Myometrial cell (primary cell): ENCODE measurements around the gene ZNF717. TPM values are rescaled to one million over a fixed set of nuclear protein-coding genes. Genes with fewer than 3 reads are reported as not detected.

Experiments used
- total RNA-seq: library from RNA; depleted of rRNA; stranded (reverse); fragments of >200 nt; gene quantifications from 2 replicates; pipeline ENCODE4 v1.2.3, GENCODE V29; 2015

ZNF717 gene
- 3.2 and 4.9 TPM in 2 replicates for total RNA-seq

DNA sequence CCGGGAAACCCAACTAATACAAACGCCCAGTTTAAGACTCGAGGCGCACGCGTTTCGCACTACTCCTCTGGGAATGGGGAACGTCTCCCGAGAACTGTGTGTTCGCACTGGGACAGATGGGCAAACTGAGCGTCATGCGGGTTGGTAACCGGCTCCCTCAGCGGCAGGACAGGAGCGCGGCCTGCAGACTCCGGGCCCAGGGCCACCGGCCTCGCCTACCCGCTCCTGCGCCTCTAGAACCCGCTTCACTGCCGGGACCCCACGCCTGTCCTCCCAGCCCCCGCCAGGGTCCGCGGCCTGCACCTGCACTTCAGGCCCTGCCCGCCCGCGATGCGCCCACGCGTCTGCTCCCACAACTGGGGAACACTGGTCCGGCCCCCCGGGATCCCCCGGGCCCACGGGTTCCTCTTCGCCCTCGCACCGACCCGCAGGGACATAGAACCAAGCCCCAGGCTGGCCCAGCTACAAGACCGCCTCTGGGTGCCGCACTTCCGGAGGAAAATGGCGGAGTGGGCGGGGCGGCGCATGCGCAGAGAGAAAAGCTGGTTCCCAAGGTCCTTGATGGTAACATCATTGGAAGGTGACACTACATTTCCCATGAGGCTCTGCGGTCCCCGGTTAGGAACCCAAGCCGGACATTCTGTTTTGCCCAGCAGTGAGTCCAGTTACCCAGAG, at the start of gene ZNF717:
Gene ZNF717 (minus strand): TSS at position 469 of the 675 bp plus-strand sequence. CDS start 2,187 bp downstream, outside the sequence.

Other genes starting within 250 kb of the ZNF717 start
- gene FRG2C, start 121.2 kb downstream of the ZNF717 start, total RNA-seq, result under 0.01 TPM in 1 of 2 replicates, not detected in the other